KG1 (cell line): ENCODE results near the gene TNS3.

Experiments used
- DNase-seq: peaks from one replicate; lab custom pipeline; 2025; lab: John Stamatoyannopoulos, UW

Gene TNS3

GRCh38 chr7:47521816-47522561 is 59.9 kb downstream of the TNS3 start:
- no peak for DNase-seq

- no peak for DNase-seq
These were observed 60.7 kb downstream of the TNS3 start for GRCh38 chr7:47521011-47521795.

GRCh38 chr7:47520406-47520805 is 61.5 kb downstream of the TNS3 start:
- DNase-seq: no peak

DNA sequence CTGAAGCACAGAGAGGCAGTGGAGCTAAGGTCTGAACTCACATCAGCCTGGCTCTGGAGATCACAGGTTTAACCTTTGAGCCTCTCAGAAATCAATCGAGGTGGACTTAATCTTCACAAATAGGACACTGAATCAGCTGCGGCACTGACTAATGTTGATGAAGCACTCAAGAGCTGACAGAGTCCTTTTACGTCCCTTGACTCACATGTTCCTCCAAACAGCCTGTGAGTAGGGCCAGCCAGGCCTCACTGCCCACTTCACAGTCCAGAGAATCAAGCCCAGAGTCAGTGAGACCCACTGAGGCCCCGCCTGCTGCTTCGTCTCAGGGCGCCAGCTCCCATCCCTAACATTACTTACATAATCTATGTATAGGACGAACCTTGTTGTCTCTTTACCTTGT is 63.1 kb downstream of the TNS3 start:
- DNase-seq: no peak

DNA sequence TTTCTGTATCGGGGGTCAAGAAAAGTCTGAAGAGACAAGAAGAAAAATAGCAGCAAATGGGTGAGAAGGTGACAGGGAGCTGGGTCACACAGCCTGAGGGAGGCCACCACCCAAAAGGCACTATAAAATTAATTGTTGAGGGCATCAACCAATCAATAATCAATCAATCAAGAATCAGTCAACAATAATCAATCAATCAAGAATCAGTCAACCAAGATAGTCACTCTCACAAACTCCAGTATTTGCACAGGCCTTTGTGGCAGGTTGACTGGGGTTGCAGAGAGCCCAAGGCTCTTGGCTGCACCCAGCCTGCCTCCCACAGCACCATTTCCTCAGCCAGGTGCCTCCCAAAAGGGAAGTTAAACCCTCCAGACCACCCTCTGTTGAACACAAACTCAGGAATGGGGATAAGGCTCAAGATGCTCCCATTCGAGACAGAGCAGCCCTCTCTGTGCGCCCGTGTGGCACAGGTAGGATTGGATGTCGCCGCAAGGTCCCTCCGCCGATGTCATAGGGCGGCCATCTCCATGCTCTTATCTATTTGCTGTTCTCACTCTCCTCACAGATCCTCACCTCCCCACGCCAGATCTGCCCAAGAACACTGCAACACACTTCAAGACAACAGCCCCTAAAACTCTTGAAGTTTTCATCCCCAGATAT is 64.0 kb downstream of the TNS3 start:
- DNase-seq: no peak

DNA sequence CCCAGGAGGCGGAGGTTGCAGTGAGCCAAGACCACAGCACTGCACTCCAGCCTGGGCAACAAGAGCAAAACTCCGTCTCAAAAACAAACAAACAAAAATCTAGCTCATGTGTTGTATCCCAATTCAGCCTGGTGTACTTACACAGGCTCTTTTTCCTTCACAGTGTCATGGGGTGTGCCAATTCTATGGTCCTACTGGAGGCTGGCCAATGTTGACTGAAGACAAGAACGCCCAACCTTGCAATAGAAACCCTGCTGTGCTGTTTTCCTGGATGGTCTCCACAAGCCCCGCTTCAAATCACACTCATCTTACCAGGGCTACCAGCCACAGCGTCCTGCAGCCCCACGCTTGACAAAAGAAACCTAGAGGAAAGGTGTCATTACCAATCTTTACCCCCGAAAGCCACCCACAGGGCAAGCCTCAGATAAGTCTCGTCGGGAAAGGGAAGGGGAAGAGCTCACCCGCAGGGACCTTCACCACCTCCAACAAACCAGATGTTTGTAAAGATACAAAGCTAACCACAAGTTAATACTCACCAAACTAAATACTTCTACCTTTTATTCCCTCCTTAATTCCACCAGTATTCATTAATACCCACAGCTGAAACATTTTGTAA is 64.8 kb downstream of the TNS3 start:
- DNase-seq: peak; percentile 55

GRCh38 chr7:47516386-47516785 is 65.5 kb downstream of the TNS3 start:
- DNase-seq: no peak

DNA sequence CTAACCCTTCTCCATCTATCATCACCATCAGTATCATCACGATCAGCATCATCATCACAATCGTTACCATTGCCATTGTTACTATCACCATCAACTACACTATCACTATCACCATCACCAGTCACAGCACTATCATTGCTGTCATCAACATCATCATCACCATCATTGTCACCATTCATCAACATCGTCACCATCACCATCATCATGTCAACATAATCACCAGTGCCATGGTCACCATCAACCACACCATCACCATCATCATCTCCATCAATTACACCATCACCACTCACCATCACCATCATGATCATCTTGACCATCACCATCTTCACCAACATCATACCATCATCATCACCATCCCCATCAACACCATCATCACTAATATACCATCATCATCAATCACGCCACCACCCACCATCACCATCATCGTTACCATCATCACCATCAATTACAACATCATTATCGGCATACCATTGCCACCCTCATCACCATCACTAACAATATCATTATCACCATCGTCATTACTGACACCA is 66.5 kb downstream of the TNS3 start:
- DNase-seq: no peak

GRCh38 chr7:47514818-47515217 is 67.1 kb downstream of the TNS3 start:
- DNase-seq: no peak

DNA sequence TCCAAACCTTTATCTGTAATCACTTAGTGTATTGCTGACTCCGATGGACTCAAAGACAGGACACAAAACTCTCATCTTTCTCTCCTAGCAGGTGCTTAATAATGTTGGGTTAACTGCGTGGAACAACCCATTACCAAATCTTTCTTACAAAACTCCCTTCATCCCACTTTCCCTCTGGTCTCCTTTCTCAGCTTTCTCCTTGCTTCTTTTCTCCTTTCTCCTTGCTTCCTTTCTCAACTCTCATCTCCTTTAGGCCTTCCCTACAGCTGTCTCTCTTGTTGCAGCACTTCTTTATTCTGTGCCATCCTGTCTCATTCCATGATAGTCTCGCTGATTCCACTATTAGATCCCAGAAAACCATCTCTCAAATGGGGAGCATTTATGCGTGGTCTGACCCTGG is 67.5 kb downstream of the TNS3 start:
- DNase-seq: no peak

GRCh38 chr7:47513741-47514241 is 68.1 kb downstream of the TNS3 start:
- no peak for DNase-seq

DNA sequence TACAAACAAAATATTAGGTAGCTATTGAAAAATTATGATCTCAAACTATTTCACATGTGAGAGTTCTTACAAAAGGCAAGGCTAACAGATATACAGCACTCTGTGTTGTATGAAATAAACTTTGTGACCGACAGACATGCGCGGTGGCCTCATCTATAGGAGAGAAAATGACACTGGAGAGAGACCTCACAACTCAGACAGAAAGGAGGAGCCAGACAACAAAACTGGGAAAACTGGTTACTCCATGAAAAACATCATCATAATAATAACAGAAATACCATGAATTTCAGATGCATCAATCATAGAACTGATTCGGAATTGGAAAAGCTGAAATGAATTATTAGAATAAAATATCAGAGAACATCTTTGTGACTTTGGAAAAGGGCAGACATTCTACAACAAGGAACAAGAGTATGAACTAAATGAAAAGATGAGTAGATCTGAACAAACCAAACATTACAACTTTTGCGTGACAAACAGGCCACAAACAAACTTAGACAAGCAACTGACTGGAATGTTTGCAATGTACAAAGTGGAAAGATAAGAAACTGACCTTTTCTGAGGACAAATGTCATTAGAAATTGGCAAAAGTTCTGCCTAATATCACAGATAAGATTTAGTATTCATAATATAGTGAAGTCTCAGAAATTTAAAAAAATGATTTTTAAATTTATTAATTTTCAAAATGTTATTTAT is 69.3 kb downstream of the TNS3 start:
- no peak for DNase-seq

DNA sequence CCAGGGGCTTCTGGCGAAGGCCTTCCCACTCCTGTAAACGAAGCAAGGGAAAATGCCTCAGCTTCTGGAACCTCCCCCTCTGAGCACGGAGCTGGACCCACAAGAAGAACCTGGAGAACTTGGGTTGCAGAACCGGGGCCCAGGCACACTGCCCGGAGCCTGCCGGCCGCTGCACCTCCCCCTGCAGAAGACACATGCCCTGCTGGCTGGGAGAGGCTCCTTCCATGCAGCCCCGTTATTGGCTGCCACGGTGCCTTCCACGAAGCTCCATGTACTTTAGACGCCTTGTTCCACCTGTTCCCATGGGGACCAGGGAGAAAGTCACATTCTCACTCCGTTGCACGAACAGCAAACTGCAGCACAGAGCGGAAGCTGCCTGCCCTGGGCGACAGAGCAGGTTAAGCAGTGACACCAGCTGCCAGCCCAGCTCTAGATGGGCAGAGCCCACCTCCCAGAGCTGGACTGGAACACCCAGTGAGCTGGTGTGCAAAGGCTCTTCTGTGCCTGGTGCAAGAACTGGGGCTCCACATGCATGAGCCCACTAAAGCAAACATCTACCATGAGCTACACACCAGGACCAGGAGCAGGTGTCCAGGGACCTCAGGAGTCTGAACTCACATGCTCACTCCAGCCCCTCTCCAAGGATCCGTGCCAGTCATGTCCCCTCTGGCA is 70.1 kb downstream of the TNS3 start:
- no peak for DNase-seq

- DNase-seq: no peak
These were observed 71.1 kb downstream of the TNS3 start for GRCh38 chr7:47510786-47511185.

GRCh38 chr7:47510192-47510591 is 71.7 kb downstream of the TNS3 start:
- no peak for DNase-seq

DNA sequence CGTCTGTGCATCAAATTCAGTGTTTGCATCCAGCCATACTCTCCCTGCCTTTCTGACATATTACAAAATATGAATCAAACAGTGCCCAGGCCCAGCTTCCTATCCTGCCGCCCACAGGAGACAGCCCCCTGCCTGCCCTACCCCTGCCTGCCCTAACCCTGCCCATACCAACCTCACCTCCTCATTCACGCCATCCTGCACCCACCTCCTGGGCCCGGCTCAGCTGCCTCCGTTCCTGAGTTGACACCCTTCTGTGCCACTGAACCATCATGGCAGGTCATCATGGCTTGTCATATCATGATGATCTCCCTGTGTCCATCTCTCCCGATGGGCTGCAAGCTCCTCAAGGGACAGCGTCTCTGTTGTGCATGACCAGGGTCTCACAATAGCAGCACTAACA is 72.3 kb downstream of the TNS3 start:
- no peak for DNase-seq

- DNase-seq: no peak
These were observed 73.2 kb downstream of the TNS3 start for GRCh38 chr7:47508389-47509380.

DNA sequence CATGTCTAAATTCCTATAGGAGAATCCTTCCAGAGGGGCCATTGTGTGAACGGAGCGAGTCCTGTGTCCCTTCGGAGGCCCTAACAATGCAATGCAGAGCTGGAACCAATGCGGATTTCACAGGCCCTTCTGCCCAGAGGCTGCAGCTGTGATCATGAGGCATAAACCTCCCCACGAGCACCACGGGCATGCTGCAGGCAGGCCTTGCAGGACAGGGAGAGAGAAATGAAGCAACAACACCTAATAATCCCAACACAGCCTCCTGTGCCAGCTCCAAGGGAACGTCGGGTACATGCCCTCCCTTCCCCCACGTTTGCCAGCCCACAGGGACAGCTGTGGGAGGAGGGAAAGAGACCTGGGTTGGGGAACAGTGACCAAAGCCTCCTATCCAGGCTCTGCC is 74.4 kb downstream of the TNS3 start:
- DNase-seq: no peak
